Panc1 (cell line): Measurements from ENCODE around the gene KRT10. TPM values are rescaled to one million over a fixed set of nuclear protein-coding genes. Genes with fewer than 3 reads are reported as not detected.

Source experiments
- ATAC-seq: fragments of 200-7000 bp; cut with Tn5 transposase; 2 replicates; pipeline ENCODE4 v1.9.1; 2020; ENCODE audit warnings: mild to moderate bottlenecking, moderate library complexity
- BruUV-seq: library from RNA; stranded (reverse); fragments of 400-500 nt; replicated peaks from 2 replicates; lab custom pipeline; 2021; lab: Mats Ljungman, UMichigan
- CTCF ChIA-PET: fragments of 300-600 bp; sonication (Branson Sonifier 250); formaldehyde crosslinking; loops from one replicate; lab custom pipeline; 2022; ENCODE audit warnings: antibody characterized with exemption; lab: Charles Lee
- POLR2A ChIA-PET: fragments of 300-600 bp; sonication (Branson Sonifier 250); formaldehyde crosslinking; loops from one replicate; lab custom pipeline; 2022; ENCODE audit warnings: antibody characterized with exemption; lab: Charles Lee
- DNase-seq: peaks from one replicate; pipeline ENCODE4 v3.0.0-alpha.2; 2010; ENCODE audit warnings: low read depth, low spot score
- H3K27ac ChIP-seq: 2 replicates; pipeline ENCODE4 v1.5.1; 2011; ENCODE audit warnings: mild to moderate bottlenecking, low read length, inconsistent platforms
- H3K27me3 ChIP-seq: fragments of 200-500 bp; sonication (Bioruptor generic); 2 replicates; pipeline ENCODE4 v1.6.0; 2014; ENCODE audit warnings: low read length, inconsistent platforms; ENCODE audit not compliant: control insufficient read depth, insufficient read depth
- H3K36me3 ChIP-seq: fragments of 200-500 bp; sonication (Bioruptor generic); 2 replicates; pipeline ENCODE4 v1.5.1; 2014; ENCODE audit warnings: inconsistent platforms, mild to moderate bottlenecking, low read length, moderate library complexity; ENCODE audit not compliant: control insufficient read depth, insufficient read depth
- H3K4me1 ChIP-seq: 2 replicates; pipeline ENCODE4 v1.5.1; 2011; ENCODE audit warnings: inconsistent platforms, mild to moderate bottlenecking, low read length, moderate library complexity; ENCODE audit not compliant: control insufficient read depth, insufficient read depth
- H3K4me3 ChIP-seq, 2 experiments: 2 replicates each; pipeline ENCODE4 v1.5.1; 2011 to 2012; ENCODE audit warnings: low read depth in 2 of 2, low read length in 2 of 2, mild to moderate bottlenecking in 2 of 2, inconsistent platforms in 1 of 2, moderate library complexity in 1 of 2
- H3K9me3 ChIP-seq: fragments of 200-500 bp; sonication (Bioruptor generic); 2 replicates; pipeline ENCODE4 v1.5.1; 2014; ENCODE audit warnings: low read depth, mild to moderate bottlenecking, inconsistent platforms, low read length, moderate library complexity; ENCODE audit not compliant: control insufficient read depth, insufficient read depth
- CTCF ChIP-seq: fragments of 450-650 bp; IDR thresholded peaks from 2 replicates; pipeline ENCODE4 v1.5.1; 2017; ENCODE audit warnings: mild to moderate bottlenecking
- POLR2AphosphoS5 ChIP-seq: IDR thresholded peaks from 2 replicates; pipeline ENCODE4 v1.6.1; 2012; ENCODE audit warnings: mild to moderate bottlenecking, low read depth, low read length, moderate library complexity
- REST ChIP-seq, 2 experiments: IDR thresholded peaks; 2 replicates each; pipeline ENCODE4 v1.6.1; 2011 to 2012; ENCODE audit warnings: low read depth in 2 of 2, control low read depth in 1 of 2, low read length in 1 of 2, mild to moderate bottlenecking in 1 of 2, moderate library complexity in 1 of 2; ENCODE audit not compliant: insufficient read depth in 1 of 2
- SIN3A ChIP-seq: IDR thresholded peaks from 2 replicates; pipeline ENCODE4 v1.6.1; 2012; ENCODE audit warnings: low read depth, mild to moderate bottlenecking, low read length, moderate library complexity, borderline replicate concordance; ENCODE audit not compliant: insufficient read depth
- TCF7L2 ChIP-seq: IDR thresholded peaks from 2 replicates; pipeline ENCODE4 v1.6.1; 2011; ENCODE audit warnings: mild to moderate bottlenecking, low read depth, low read length, inconsistent platforms
- in situ Hi-C: cut with HindIII; loops from 2 replicates; pipeline ENCODE4 v1.10.0; 2016; ENCODE audit warnings: low sequenced_read_pairs, low pct_unique_long_range_greater_than_20kb
- intact Hi-C: fragments of 100-400 bp; cut with micrococcal nuclease; formaldehyde crosslinking; loops from one replicate; pipeline ENCODE4 v1.10.0; 2022; ENCODE audit not compliant: unreplicated experiment
- total RNA-seq: library from RNA; stranded (reverse); gene quantifications from one replicate; pipeline ENCODE4 v1.2.1, GENCODE V29; 2021; ENCODE audit not compliant: unreplicated experiment

KRT10 gene
- total RNA-seq, 1 experiment from 2014 or later = 70.8 TPM

- no peak for TF ChIP-seq CTCF
- BruUV-seq = no TSS peak
- Histone ChIP-seq H3K27me3 (peaks cover 28% of the 10 kb centered on the region), H3K36me3 (no peaks in the 10 kb centered on the region), H3K27ac (no peak overlapping the region), H3K4me3 (no peak overlapping the region), H3K4me1 (no peaks in the 10 kb centered on the region), H3K9me3 (no peaks in the 10 kb centered on the region)
- ATAC-seq = no peak
- no peak for DNase-seq
- CTCF ChIA-PET = interaction anchor here (0.5 kb wide), 1 partner anchor 86 kb away, joined by 4 read pairs; no protein-coding TSS in a partner anchor
- in situ Hi-C loops (no loop called here), intact Hi-C loops (no loop called here)
- POLR2A ChIA-PET = no interaction called here
Observed at GRCh38 chr17:40775945-40776344, 46.5 kb downstream of the KRT10 start.

- BruUV-seq = no TSS peak
- DNase-seq = no peak
- H3K27me3 ChIP-seq = peaks cover 25% of the 10 kb centered on the region
- ATAC-seq = no peak
- POLR2A ChIA-PET = no interaction called here
- CTCF ChIA-PET = no interaction called here
- intact Hi-C loops = no loop called here
- no peak within 1 kb of the TSS for H3K4me3 ChIP-seq
- no peaks in the 10 kb centered on the region for H3K36me3 ChIP-seq
- no peak within 1 kb of the TSS for H3K27ac ChIP-seq
- no peaks in the 10 kb centered on the region for H3K9me3 ChIP-seq
- TF ChIP-seq POLR2AphosphoS5 = no peak
- TF ChIP-seq CTCF = no peak
- no peak for TF ChIP-seq REST (IDR thresholded peaks at IDR 0.05; ENCODE audit: insufficient read depth in 1 of 2, low read depth in 2 of 2, low read length in 1 of 2)
- TF ChIP-seq TCF7L2 = no peak
- TF ChIP-seq SIN3A = no peak
- in situ Hi-C loops = no loop called here
- H3K4me1 ChIP-seq = no peaks in the 10 kb centered on the region
Observed at GRCh38 chr17:40772101-40772500, 50.3 kb downstream of the KRT10 start, which contains the start of gene KRT26. KRT26 (minus strand) TSS chr17:40772201; CDS start chr17:40772113, 88 bp downstream.

Other genes starting within 250 kb of the KRT10 start
- 129 TPM for gene SMARCE1, start 174.8 kb downstream of the KRT10 start, total RNA-seq
- gene KRT222, start 157.4 kb downstream of the KRT10 start, total RNA-seq = not detected
- gene KRT24, start 118.9 kb downstream of the KRT10 start, total RNA-seq = not detected
- not detected for gene KRT25, start 67.3 kb downstream of the KRT10 start, total RNA-seq
- not detected for gene KRT26, start 50.4 kb downstream of the KRT10 start, total RNA-seq
- not detected for gene KRT27, start 40.1 kb downstream of the KRT10 start, total RNA-seq
- not detected for gene KRT28, start 22.7 kb downstream of the KRT10 start, total RNA-seq
- not detected for gene KRT12, start 44.6 kb upstream of the KRT10 start, total RNA-seq
- 0.13 TPM for gene KRT20, start 62.6 kb upstream of the KRT10 start, total RNA-seq
- gene KRT23, start 115.0 kb upstream of the KRT10 start, total RNA-seq = not detected
- gene KRT39, start 144.3 kb upstream of the KRT10 start, total RNA-seq = not detected
- gene KRT40, start 161.7 kb upstream of the KRT10 start, total RNA-seq = not detected
- gene KRTAP3-3, start 171.6 kb upstream of the KRT10 start, total RNA-seq = not detected
- gene KRTAP3-2, start 177.3 kb upstream of the KRT10 start, total RNA-seq = not detected
- gene KRTAP3-1, start 186.5 kb upstream of the KRT10 start, total RNA-seq = not detected
- not detected for gene KRTAP1-5, start 204.6 kb upstream of the KRT10 start, total RNA-seq
- not detected for gene KRTAP1-4, start 207.6 kb upstream of the KRT10 start, total RNA-seq
- not detected for gene KRTAP1-3, start 212.3 kb upstream of the KRT10 start, total RNA-seq
- not detected for gene KRTAP1-1, start 218.8 kb upstream of the KRT10 start, total RNA-seq
- not detected for gene KRTAP2-1, start 224.7 kb upstream of the KRT10 start, total RNA-seq
- not detected for gene KRTAP2-2, start 232.6 kb upstream of the KRT10 start, total RNA-seq
- not detected for gene KRTAP2-3, start 237.5 kb upstream of the KRT10 start, total RNA-seq
- not detected for gene KRTAP2-4, start 243.3 kb upstream of the KRT10 start, total RNA-seq